Ovary (tissue), 9 donors: ENCODE measurements around the gene RNASEH2A. TPM values are rescaled to one million over a fixed set of nuclear protein-coding genes. Genes with fewer than 3 reads are reported as not detected.
A peak's percentile ranks its signal among the peaks of the same experiment; 100 is the strongest.

Experiments used
- DNase-seq, 5 donors: peaks; one replicate each; pipeline ENCODE4 v3.0.0-alpha.2; 2019 to 2020
- H3K27ac ChIP-seq, 2 donors: fragments of 200-600 bp; one replicate each; pipeline versions ENCODE4 v1.5.1 to v1.8.0; 2019 to 2022
- H3K27me3 ChIP-seq: fragments of 200-600 bp; one replicate; pipeline ENCODE4 v1.8.0; 2022
- H3K36me3 ChIP-seq: fragments of 200-600 bp; sonication (generic); one replicate; pipeline ENCODE4 v1.5.1; 2019
- H3K4me1 ChIP-seq: one replicate; pipeline ENCODE4 v1.8.1; 2013; ENCODE audit warnings: mild to moderate bottlenecking, moderate library complexity; ENCODE audit not compliant: insufficient read depth
- H3K4me3 ChIP-seq: fragments of 200-600 bp; sonication (generic); one replicate; pipeline ENCODE4 v1.5.1; 2017
- H3K9me3 ChIP-seq, 2 donors: fragments of 200-600 bp in 1 of 2; sonication (generic) in 1 of 2; one replicate each; pipeline versions ENCODE4 v1.5.1 to v1.8.1; 2013 to 2019; ENCODE audit warnings: mild to moderate bottlenecking in 1 of 2, moderate library complexity in 1 of 2
- EP300 ChIP-seq: sonication (generic); formaldehyde crosslinking; IDR thresholded peaks from one replicate; pipeline ENCODE4 v1.6.1; 2017; ENCODE audit warnings: antibody characterized with exemption
- POLR2A ChIP-seq: fragments of 450-650 bp; IDR thresholded peaks from one replicate; pipeline ENCODE4 v1.6.1; 2017; ENCODE audit warnings: antibody characterized with exemption, mild to moderate bottlenecking, moderate library complexity
- WGBS, 3 donors: extraction: QIAGEN DNeasy Blood & Tissue Kit in 1 of 3; methylation state at CpG; one replicate each; pipeline versions ENCODE4 v1.1.5 to v1.1.7; 2013 to 2017; 5-methylcytosine and 5-hydroxymethylcytosine counted together
- intact Hi-C, 4 donors: fragments of 100-400 bp; cut with DNase I; formaldehyde crosslinking; loops; one replicate each; pipeline versions ENCODE4 v1.11.0 to v1.15.1; 2022 to 2023
- polyA plus RNA-seq, 2 donors: library from polyadenylated mRNA; stranded (reverse); fragments of 200-250 nt in 1 of 2; fragments of 350-450 nt in 1 of 2; fragmentation: Illumina TruSeq in 1 of 2; extraction: RNeasy Lipid Tissue Mini Kit (QIAGEN cat#74804) in 1 of 2; gene quantifications; one replicate each; pipeline ENCODE4 v1.2.3, GENCODE V29; 2013 to 2014
- total RNA-seq, 7 donors: library from RNA; depleted of rRNA in 2 of 7; stranded (reverse); fragments of >200 nt in 2 of 7; fragmentation: NEBNext Ultra II Directional in 3 of 7; extraction: Animal tissue kit (Norgen Biotek cat#: 25700) in 3 of 7; gene quantifications; one replicate each; pipeline versions ENCODE4 v1.1.0 to v1.2.4, GENCODE V29; 2016 to 2023
- TF ChIP-seq, protein P1 (sequence below), 3 donors: fragments of 450-650 bp in 2 of 3; fragments of 200-600 bp in 1 of 3; IDR thresholded peaks; one replicate each; pipeline versions ENCODE4 v1.5.1 to v1.8.0; 2016 to 2022; ENCODE audit warnings: antibody characterized with exemption in 3 of 3, mild to moderate bottlenecking in 1 of 3
- donor health status: DM: no; HTN: no; CAD: no; lungs with moderate emphysema.
- donor health status: DM: no; HTN: no; CAD: no.
- donor health status: Bipolar disorder and iron deficiency.
- donor health status: DM: yes; HTN: yes; CAD: no.
- donor health status: DM: no; HTN: no; CAD: no.
- donor health status: DM: yes; HTN: yes; CAD: no.

Gene RNASEH2A
- total and polyA plus RNA-seq, 9 donors, result 1.2 to 12.2 (median 7.7) TPM

DNA sequence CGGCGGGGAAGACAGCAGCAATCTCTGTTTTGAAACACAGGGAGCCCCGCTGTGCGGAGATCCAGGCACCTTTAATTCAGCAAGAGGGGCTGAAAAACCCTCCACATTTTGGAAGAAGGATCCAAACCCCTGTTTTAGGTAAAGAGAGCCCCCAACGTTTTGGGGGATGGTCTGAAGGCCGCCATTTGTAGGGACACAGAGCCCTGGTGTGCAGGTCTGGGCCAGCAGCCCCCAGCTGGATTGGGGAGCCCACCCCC, 27.6 kb upstream of the RNASEH2A start:
- Histone ChIP-seq H3K27ac (peak overlapping the region; percentile 84 to 94), H3K27me3 (no peaks in the 10 kb centered on the region), H3K4me1 (peaks cover 14% of the 10 kb centered on the region), H3K9me3 (no peaks in the 10 kb centered on the region), H3K36me3 (no peaks in the 10 kb centered on the region), H3K4me3 (peak overlapping the region; percentile 49)
- no peak for DNase-seq
- intact Hi-C loops, result no loop called here
- peak; percentile 10 for TF ChIP-seq POLR2A
- TF ChIP-seq EP300, result no peak
- 6 to 19% (median 14%) methylated on average over 6 of the region's 6 CpGs for WGBS, 3 donors

DNA sequence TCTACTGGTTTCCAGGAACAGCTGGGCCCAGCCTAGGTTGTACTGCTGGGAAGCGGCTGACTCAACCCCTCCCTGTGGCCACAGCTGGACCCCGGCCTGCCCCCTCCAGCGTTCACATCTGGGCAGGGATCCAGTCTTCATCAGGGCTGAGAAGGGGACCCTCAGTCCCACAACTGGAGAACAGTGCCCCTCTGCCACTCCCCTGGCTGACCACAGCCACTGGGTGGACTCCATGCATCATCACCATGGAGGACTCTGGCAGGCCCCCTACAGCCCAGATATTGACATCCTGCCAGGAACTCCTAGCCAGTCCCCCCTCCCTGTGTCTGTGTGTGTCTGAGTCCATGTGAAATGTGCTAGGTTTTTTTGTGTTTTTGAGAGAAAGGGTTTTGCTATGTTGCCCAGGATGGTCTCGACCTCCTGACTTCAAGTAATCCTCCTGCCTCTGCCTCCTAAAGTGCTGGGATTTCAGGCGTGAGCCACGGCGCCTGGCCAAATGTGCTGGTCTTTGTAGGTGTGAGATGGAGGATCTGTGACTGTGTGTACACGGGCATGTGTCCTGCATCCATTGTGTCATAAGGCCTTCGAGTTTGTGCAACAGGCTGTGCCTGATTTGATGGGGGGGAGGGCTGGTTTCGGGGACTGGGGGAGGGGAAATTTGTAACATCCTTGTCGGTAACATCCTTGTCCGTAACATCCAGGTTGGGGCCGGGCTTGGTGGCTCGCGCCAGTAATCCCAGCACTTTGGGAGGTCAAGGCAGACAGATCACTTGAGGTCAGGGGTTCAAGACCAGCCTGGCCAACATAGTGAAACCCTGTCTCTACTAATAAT, 27.0 kb upstream of the RNASEH2A start:
- Histone ChIP-seq H3K9me3 (no peaks in the 10 kb centered on the region), H3K4me1 (peaks cover 17% of the 10 kb centered on the region), H3K27me3 (no peaks in the 10 kb centered on the region), H3K36me3 (no peaks in the 10 kb centered on the region), H3K4me3 (peak overlapping the region; percentile 49), H3K27ac (peak overlapping the region; percentile 84 to 94)
- TF ChIP-seq POLR2A, result peak; percentile 11
- TF ChIP-seq EP300, result peak; percentile 58
- TF ChIP-seq, protein P1, sequence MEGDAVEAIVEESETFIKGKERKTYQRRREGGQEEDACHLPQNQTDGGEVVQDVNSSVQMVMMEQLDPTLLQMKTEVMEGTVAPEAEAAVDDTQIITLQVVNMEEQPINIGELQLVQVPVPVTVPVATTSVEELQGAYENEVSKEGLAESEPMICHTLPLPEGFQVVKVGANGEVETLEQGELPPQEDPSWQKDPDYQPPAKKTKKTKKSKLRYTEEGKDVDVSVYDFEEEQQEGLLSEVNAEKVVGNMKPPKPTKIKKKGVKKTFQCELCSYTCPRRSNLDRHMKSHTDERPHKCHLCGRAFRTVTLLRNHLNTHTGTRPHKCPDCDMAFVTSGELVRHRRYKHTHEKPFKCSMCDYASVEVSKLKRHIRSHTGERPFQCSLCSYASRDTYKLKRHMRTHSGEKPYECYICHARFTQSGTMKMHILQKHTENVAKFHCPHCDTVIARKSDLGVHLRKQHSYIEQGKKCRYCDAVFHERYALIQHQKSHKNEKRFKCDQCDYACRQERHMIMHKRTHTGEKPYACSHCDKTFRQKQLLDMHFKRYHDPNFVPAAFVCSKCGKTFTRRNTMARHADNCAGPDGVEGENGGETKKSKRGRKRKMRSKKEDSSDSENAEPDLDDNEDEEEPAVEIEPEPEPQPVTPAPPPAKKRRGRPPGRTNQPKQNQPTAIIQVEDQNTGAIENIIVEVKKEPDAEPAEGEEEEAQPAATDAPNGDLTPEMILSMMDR (IDR thresholded peaks at IDR 0.05), result no peak
- peak; percentile 75 to 85 (median 84) for DNase-seq
- intact Hi-C loops, result no loop called here
- 21 to 39% (median 26%) methylated on average over 13 to 15 of the region's 15 CpGs for WGBS, 3 donors

DNA sequence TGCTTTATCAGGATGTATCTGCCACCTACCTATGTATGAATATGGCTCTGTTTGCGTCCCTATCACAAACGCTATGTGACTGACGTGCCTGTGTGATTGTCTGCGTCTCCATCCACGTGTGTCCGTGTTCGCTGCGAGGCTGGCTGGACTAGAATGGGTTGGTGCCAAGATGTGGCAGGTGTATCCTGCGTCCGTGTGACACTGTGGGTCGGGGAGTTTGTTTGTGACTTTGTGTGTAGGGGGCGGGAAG, 24.3 kb upstream of the RNASEH2A start:
- H3K36me3 ChIP-seq, result no peaks in the 10 kb centered on the region
- TF ChIP-seq, protein P1 (IDR thresholded peaks at IDR 0.05), result no peak
- TF ChIP-seq EP300 (no peak), POLR2A (no peak)
- H3K27ac ChIP-seq, result peak overlapping the region; percentile 64 to 99
- H3K4me1 ChIP-seq, result peaks cover 19% of the 10 kb centered on the region
- DNase-seq, result no peak
- H3K27me3 ChIP-seq, result no peaks in the 10 kb centered on the region
- intact Hi-C loops, result loop anchor here in 1 of 4 donors (10.0 kb wide), 1 partner anchor 1063 kb away; no protein-coding TSS in a partner anchor
- H3K4me3 ChIP-seq, result peak overlapping the region; percentile 46
- no peaks in the 10 kb centered on the region for H3K9me3 ChIP-seq
- WGBS, 3 donors, result 5 to 8% (median 5%) methylated on average over 12 of the region's 12 CpGs

DNA sequence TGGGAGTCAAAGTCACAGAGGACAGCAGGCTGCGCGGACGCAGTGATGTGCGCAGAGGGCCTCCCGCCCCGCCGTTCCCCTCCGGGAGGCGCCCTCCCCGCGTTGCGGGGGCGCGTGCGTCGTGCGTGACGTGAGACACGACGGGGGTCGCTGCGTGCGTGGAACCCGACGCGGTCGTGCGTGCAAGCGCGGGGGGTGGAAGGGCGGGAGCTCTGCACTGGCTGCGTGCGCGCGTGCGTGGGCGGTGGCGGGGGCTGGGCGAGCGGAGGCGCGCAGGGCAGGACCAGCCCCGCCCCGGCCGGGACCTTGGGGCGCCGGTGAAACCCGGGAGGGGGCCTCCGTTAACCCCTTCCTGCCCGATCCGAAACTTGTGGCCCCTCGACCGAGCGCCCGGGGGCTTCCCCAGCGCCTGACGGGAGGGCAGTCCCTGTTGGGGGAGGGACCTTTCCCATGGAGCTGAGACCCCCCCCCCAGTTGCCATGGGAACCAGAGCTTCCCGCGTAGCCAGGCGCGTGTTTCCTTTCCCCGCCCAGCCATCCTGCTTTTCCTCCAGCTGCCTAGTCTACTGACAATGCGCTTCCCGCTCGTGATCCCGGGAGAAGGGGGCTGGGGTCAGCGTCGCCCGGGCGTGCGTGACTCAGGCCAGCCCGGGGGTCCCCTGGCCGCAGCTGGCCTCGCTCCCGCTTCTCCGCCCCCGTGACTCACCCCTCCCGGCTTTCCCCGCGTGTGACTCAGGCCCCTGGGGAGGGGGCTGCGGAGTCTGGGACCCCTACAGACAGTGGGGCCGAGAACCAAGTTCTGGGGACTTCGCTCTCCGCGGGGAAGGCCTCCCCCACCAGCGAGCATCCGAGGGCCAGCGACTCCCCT, 23.7 kb upstream of the RNASEH2A start:
- DNase-seq, result peak; percentile 91 to 96 (median 96)

More for the DNA sequence above, 23.7 kb upstream of the RNASEH2A start:
- TF ChIP-seq, protein P1 (IDR thresholded peaks at IDR 0.05), result peak in 1 of 3 donors; percentile 38
- peak; percentile 43 for TF ChIP-seq POLR2A
- peak; percentile 94 for TF ChIP-seq EP300
- Histone ChIP-seq H3K27ac (peak overlapping the region; percentile 64 to 99), H3K36me3 (no peaks in the 10 kb centered on the region), H3K4me1 (peaks cover 19% of the 10 kb centered on the region), H3K9me3 (no peaks in the 10 kb centered on the region), H3K27me3 (no peaks in the 10 kb centered on the region), H3K4me3 (peak overlapping the region; percentile 46)
- intact Hi-C loops, result loop anchor here in 1 of 4 donors (10.0 kb wide), 1 partner anchor 1062 kb away; no protein-coding TSS in a partner anchor
- WGBS, 3 donors, result 0 to 1% (median 1%) methylated on average over 48 to 88 of the region's 88 CpGs
